Hematopoietic multipotent progenitor cell (in vitro differentiated cells): Measurements from ENCODE around the gene GNG11. TPM values are rescaled to one million over a fixed set of nuclear protein-coding genes. Genes with fewer than 3 reads are reported as not detected.

ENCODE experiments used
- DNase-seq, 3 donors: peaks; one replicate each; pipeline ENCODE4 v3.0.0-alpha.2; 2011 to 2015; ENCODE audit warnings: low read depth in 2 of 3, low spot score in 2 of 3
- total RNA-seq: library from RNA; depleted of rRNA; stranded (reverse); fragments of >200 nt; gene quantifications from one replicate; pipeline ENCODE4 v1.2.3, GENCODE V29; 2012

Gene GNG11
- total RNA-seq: 1.9 TPM

- peak in 2 of 3 donors; percentile 71 to 80 for DNase-seq
Measured at GRCh38 chr7:93921607-93922566, at the start of gene GNG11. Gene GNG11, plus strand, starts transcription at chr7:93921735. Its CDS starts 403 bp downstream, at chr7:93922138.

DNA sequence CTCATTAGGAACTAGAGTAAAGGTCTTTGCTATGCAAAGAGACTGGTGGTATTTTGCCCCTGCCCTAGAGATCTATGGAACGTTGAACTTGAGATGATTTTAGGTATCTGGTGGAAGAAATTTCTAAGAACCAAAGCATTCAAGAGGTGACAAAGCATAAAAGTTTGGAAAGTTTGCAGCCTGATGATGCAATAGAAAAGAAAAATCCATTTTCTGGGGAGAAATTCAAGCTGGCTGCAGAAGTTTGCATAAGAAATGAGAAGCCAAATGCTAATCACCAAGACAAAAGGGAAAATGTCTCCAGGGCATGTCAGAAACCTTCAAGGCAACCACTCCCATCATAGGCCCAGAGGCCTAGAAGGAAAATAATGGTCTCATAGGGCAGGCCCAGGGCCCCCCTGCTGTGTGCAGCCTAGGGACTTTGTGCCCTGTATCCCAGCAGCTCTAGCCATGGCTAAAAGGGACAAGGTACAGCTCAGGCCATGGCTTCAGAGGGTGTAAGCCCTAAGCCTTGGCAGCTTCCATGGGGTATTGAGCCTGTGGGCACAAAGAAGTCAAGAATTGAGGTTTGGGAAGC, 47.4 kb upstream of the GNG11 start:
- DNase-seq: no peak

GRCh38 chr7:93877742-93878141, 43.8 kb upstream of the GNG11 start:
- no peak for DNase-seq

DNA sequence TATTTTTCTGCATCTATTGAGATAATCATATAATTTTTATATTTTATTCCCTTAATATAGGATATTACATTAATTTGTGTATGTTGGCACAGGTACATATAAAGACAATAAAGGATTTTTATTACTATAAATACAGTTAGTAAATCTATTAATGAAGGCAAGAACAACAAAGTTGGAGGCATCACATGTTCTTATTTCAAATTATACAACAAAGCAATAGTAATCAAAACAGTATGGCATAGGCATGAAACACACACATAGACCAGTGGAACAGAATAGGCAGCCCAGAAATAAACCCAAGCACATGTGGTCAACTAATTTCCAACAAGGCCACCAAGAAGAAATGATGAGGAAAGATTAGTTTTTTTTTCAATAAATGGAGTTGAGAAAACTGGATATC, 42.2 kb upstream of the GNG11 start:
- no peak for DNase-seq

DNA sequence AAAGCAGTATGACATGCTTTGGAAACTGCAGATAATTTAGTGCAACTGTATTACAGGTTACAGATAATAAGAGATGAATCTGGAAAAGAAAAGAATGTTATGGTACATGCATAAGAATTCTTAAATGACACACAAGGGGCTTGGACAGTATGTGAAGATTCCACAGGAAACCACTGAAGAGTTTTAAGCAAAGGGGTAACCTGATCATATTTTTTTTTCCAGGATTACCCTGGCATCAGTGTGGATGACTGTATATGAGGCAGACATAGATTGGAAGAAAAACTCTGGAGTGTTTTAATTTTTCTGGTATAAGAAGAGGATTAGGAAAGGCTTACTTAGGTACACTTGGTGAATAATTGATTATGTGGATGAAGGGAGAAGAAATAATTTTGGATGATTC, 39.1 kb upstream of the GNG11 start:
- DNase-seq: no peak

DNA sequence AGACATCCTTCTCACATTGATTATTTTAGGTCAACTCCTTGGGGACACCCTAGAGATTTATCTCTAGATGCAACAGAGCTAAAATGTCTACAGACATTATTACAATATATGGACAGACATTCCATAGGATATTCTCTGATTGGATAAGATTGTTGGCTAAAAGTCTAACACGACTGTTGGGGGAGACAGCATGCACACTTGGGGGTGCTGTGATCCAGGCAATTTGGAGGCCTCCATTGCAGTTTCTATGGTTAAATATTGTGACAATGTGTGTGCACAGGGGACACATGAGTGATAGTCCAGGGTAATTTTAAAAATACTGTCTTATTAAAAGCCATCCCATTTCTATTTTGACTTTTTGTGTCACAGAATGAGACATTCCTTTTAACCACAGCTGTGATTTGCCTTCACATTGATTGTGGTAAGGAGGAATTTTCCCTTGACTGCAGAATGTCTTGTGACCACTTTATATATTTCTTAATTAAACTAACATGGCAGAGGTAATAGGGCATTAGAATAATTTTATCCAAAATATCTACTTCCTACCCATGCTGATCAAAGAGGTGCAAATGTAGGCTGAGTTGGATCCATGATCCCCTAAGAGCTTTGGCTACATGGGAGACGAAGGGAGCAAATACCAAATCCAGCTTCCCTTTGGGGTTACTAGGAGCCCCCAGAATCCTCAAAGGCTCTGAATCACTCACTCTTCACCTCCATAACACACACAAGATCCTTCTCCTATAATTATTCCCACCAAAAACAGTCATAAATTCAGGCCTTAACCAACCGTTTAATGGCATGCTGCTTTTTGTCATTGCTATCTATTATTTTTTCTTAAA, 38.2 kb upstream of the GNG11 start:
- no peak for DNase-seq

DNA sequence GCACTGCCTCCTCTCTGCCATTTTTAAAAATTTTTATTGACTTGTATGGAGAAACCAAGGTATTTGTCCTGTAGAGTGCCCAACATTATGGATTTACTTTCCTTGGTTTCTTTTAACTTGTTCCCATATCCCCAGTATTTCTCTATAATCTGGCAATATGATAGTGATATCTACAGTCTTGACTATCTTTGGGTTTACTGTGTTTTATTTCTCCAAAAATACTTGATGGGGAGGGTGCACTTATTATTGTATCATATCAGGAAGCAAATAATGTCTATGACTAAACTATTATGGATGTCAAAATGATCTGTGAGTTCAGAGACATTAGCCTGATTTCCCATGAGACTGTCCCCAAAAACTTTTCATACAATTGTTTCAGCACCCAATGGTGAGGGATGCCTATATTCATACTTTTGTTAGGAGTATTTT, 37.6 kb upstream of the GNG11 start:
- DNase-seq: no peak

DNA sequence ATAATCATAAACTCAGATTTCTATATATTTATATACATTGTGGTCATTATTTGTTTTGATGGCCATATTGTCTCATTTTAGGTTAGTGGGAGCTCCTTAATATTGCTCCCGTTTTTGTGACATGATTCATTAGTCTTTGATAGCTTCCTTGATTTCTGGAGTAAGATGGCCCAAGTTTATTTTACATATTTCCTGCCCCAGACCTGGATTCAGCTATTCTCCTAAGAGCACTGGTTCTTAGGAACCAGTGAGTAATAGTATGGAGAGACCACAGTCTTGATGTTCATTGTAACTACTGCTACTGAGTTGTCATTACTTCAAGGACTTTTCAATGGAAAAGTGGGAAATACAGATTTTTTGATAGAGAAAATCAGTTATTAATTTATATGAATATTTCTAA, 37.0 kb upstream of the GNG11 start:
- DNase-seq: no peak

DNA sequence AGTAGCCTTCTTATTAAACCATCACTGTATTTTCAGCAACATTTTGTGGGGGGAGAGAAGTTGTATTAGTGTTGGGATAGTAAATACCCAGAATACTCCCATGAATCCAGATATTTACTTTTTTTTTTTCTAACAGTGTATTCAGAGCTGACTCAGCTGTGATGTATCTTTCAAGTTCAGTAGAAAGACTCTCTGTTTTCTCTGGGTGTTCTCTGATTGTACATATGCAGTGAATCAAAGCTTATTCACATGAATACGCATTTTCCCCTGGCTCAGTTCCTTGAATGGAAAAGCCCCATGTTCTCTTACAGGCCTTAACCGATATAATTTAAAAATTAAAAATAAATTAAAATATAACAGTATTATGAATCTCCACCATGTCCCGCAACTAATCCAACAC, 32.3 kb upstream of the GNG11 start:
- no peak for DNase-seq

DNA sequence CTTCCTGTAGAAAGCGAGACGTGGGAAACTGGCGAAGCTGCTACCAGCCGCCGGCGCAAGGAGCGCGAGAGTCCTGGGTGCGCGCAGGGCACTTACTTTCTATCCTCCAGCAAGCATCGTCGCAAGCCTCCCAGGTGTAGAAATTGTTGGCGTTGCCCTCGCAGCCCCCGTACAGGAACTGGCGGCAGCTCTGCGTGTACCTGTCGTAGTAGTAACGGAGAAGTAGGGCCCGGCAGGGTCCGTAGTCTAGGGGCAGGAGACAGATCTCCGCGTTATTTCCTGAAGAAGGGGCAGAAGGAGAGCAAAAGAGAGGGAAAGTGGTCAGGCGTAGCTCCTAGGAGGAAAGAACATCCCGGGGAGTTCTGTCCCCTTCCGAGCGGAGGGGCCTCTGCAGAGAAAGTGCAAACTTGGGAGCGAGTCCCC, 31.5 kb upstream of the GNG11 start:
- peak in 2 of 3 donors; percentile 14 to 31 for DNase-seq

- DNase-seq: peak in 2 of 3 donors; percentile 9 to 25
Measured at GRCh38 chr7:93890464-93891068, 31.0 kb upstream of the GNG11 start, which contains the start of gene TFPI2. Gene TFPI2, minus strand, starts transcription at chr7:93890753. Its CDS starts 75 bp downstream, at chr7:93890678.

DNA sequence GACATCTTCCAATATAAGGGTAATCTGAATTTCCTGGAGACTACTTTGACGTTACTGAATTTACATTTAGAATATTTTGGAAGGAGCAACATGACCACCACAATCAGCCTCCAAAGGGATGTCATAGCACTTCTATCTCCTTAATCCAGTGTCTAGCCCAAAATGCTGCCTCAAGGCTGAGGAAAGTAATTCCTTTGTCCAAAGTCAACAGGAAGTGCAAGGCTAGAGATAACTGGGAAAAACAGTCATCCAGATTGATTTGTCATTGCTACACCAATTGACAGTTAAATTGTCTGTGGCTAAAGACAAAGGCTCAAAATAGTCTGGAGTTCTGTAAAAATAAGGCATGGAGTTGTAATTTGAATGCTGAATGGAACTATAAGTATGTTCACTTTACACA, 27.1 kb upstream of the GNG11 start:
- DNase-seq: no peak

DNA sequence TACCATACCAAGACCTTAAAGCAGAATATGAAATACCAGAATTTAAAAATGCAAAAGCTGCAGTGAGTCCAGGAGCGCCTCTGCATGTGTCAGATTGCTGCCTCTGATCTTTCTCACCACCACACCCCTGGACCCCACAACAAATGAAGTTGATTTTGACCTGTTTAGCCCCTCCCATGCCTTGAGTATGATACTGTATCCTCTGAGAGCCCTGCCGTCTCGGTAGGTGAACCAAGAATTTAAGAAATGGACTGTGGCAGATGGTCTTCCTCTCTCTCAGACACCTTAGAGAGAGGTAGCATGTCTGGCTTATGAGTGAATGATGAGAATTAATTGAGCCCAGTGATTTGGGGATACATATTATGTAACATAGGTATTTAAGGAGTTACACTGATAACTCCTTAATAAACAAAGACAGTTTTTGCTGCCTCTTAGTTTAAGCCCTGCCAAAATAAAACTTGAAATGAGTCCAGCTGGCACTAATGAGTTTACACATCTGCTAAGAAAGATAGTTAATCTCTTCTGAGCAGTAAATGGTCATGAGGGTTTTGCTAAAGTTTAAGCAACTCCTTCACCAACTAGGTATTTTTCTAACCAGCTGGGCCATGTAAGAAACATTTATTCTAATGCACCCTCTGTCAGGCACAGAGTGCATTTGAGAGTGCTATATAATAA, 26.4 kb upstream of the GNG11 start:
- DNase-seq: no peak

GRCh38 chr7:93895859-93896600, 25.5 kb upstream of the GNG11 start:
- no peak for DNase-seq

DNA sequence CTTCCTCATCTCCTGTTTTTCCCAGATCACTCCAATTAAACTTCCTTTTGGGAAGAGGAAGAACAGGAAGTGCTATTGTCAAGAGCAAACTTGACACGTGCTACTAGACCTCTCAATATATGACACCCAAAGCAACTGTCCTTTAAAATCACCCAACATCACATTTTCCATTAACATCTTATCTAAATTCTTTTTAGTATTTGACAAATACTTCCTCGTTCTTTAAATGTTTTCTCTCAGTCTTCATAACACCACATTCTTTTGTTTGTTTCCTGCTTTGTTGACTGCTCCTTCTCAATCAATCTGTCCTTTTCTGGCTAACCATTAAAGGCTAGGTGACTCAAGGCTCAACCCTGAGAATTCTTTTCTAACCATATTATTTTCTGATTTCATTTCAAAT, 23.9 kb upstream of the GNG11 start:
- DNase-seq: no peak

DNA sequence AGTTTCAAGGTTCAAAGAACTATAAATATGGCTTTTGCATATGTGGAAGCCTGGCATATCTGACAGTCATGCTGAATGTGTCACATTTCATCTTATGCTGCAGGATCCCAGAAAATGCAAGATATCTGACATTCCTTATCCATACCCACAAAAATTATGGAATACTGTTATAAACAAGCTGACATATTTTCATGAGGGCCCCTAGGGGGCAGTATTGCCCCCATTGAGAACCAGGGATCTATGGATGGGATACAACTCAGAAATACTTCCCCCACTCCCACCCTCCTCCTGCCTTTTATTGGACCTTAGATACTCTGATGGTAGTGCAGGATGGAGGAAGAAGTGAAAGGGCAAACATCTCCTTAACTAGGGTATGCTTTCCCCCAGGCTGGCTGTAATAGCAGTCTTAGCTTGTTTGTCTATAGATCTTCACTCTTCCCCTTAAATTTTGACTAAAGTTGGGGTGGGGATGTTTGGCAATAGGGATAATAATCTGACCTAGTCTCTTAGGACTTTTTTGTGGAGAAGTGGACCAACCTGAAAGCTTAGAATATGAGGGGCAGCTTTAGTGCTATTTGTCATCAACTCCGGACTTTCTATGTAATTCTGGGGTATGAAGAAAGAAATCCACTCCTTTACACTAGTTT, 18.6 kb upstream of the GNG11 start:
- DNase-seq: peak in 2 of 3 donors; percentile 39 to 52

- no peak for DNase-seq
Measured at GRCh38 chr7:93906267-93906666, 15.3 kb upstream of the GNG11 start, which contains the start of gene GNGT1. Gene GNGT1, plus strand, starts transcription at chr7:93906567. Its CDS starts 180 bp downstream, at chr7:93906747.

DNA sequence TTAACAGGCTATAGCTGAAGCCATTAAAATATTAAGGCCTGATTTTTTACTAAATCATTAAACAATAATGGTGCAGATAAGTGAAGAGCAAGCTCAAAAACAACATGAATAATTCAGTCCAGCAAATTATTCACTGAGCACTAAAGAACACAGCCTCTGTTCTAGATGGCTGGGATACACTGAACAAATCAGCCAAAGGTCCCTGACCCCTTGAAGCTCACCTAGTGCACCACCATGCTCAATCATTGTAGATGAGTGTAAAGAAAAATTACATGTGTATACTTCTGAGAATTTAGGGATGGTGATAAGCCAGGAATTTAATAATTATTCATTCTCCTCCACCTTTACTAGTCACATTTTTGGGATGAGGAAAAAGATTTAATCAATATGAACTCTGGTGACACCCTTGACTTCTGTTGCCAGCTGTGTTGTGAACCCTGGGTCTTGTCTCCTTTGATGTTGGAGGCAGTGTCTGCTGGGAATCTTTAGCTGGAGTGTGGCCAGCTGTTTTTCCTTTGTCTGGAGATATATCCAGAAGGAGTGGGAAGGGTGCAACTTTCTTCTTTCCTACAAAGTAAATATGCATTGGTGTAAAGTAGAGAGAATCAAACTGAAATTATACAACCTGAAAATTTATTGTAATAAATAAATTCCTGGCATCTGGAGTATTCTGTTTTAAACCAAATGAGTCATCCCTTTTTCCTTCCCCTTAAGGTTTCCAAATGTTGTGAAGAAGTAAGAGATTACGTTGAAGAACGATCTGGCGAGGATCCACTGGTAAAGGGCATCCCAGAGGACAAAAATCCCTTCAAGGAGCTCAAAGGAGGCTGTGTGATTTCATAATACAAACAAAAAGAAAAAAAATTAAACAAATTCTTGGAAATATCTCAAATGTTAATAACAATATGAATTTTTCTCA, 11.2 kb upstream of the GNG11 start:
- no peak for DNase-seq
